ENCODE data around the gene MEIS3.
A peak's percentile ranks its signal among the peaks of the same experiment; 100 is the strongest.

Gene MEIS3

GRCh38 chr19:47435196-47435595 lies 15.9 kb upstream of the MEIS3 start:
- no peak for DNase-seq

DNA sequence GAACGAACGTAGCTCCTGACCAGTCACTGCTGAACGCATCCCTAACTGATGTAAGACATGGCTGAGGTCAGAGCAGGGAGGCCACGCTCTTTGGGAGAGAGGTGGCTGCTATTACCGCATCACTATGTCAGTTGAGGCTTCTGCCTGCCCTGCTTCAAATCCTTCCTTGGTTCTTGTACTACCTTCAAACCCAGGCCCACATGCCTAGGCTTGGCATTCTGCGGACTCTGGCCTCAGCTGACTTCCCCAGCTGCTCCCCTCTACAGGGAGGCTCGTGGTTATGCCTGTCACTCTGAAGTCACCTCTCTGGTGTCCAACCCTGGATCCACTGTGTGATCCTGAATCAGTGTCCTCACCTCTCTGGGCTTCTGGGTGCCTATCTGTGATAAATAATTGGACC lies 14.8 kb upstream of the MEIS3 start:
- DNase-seq = no peak

GRCh38 chr19:47433121-47433520 lies 13.8 kb upstream of the MEIS3 start:
- DNase-seq = no peak

DNA sequence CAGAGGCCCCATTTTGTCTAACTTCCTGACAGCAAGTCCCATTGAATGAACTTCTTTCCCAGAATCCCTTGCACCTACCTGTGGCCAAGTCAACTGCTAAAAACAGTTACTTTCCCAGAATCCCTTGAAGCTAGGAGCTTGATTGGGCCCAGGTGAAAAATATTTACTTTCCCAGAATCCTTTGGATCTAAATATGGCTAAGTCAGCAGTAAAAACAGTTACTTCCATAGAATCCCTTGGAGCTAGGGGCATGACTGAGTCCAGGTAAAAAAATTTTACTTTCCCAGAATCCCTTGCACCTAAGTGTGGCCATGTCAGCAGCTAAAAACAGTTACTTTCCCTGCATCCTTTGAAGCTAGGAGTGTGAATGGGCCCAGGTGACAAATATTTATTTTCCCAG lies 13.2 kb upstream of the MEIS3 start:
- DNase-seq = no peak

DNA sequence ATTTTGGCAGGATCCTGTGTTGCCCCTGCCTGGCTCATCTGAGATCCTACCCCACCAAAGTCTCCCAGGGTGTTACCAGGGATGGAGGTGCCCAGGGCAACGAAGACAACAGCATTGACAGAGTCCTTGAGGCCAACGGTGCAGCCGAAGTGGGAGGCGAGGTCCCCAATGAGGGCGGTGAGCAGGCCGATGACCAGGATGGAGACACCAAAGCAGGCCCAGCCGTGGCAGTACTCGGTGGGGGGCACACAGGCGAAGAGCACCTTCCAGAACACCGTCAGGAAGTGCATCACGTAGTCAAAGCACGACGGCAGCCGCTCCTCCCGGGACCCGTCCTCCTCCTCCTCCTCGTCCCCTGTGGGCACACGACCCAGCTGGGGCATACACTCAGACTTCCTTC lies 12.8 kb upstream of the MEIS3 start:
- no peak for DNase-seq

DNA sequence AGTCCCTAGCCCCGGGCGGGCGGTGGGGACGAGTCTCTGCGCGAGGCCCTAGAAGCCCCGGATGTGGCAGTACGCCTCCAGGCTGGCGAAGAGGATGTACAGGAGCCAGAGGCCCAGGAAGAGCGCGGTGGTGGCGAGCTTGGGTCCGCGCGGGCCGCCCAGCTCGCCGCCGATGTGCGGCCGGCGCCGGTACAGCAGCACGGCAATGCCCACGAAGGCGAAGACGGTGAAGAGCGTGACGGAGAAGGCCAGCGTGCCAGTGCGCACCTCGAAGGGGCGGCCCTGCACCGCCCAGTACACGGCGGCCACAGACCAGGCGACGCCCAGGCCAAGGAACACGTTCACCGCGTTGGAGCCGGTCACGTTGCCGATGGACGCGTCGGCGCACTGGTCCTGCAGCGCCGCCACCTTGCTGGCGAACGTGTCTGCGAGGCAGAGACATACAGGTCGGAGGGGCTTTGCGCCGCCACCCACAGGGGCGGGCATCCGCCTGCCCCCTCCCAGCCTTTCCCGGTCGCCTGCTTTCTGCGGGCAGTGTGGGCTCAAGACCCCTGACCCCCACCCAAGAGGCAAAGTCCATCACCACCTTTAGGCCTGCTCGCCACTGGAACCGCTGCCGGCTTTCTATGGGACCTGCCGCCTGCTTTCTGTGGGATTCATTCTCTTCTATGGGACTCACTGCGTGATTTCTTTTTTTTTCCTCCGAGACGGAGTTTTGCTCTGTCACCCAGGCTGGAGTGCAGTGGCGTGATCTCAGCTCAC lies 10.9 kb upstream of the MEIS3 start:
- DNase-seq = no peak

GRCh38 chr19:47429140-47429793 lies 9.9 kb upstream of the MEIS3 start:
- DNase-seq = no peak

DNA sequence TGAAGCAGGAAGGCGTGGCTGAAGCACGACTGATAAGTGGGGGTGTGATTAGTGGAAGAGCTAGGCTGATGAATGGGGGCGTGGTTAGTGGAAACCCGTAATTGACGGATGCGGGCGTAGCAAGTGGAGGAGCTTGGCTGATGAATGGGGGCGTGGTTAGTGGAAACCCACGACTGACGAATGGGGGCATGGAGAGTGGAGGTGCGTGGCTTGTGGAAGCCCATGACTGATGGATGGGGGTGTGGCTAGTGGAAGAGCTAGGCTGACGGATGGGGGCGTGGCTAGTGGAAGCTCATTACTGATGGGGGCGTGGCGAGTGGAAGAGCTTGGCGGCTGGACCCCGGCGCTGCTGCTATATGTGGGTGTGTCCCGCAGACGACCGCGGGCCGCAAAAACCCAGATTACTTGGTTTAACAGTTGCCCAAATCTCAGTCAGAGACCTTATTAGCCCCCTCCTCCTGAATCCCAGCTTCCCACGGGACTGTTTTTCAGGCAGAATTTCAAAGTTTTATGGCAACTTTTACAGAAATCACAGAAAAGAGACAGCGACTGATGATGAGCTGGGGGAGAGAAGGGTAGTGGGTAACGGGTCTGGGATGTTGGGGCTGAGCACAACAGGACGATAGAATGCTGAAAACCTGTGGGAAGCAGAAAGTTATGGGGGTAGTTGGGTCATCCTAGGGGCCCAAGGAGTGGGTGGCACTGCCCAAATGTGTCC lies 9.0 kb upstream of the MEIS3 start:
- DNase-seq = peak; percentile 42

DNA sequence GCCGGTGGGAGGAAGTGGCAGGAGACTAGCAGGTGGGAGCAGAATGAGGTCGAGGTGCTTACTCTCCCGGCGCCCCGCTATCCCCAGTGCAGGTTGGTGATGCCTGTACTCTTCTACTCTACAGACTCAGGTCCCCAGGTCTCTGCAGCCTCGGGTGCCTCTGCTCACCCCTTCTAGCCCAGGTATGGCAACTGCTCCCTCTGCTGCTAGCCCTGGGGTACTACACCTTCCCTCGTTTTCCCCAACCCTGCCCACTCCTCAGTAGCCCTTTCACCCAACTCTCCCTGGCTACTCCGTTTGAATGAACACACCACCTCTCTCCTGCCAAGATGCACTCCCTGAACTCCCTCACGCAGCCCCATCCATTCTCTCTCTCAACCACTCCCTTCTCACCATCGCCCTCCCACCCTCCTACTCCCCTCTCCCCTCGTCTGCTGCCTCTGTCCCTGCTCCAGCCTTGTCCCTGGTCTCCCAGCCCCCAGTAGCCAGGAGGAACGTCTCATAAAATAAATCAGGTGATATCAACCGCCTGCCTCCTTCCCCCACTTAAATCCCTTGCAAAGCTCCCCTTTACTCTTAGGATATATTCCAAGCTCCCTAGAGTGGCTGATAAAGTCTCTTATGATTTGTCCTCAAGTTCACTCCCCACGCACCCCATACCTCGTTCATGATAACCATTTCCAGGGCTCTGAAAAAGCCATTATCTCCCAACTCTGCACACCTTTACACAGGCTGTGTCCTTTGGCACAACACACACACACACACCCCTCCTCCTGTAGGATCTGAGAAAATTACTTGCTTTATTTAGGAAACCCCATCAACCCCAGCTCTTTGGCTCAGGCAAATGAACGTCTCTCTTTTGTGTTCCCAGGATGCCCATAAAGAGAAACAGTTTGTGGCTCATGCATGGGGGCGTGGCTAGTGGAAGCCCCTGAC lies 8.2 kb upstream of the MEIS3 start:
- no peak for DNase-seq

GRCh38 chr19:47423203-47423882 lies 4.0 kb upstream of the MEIS3 start:
- DNase-seq = no peak

DNA sequence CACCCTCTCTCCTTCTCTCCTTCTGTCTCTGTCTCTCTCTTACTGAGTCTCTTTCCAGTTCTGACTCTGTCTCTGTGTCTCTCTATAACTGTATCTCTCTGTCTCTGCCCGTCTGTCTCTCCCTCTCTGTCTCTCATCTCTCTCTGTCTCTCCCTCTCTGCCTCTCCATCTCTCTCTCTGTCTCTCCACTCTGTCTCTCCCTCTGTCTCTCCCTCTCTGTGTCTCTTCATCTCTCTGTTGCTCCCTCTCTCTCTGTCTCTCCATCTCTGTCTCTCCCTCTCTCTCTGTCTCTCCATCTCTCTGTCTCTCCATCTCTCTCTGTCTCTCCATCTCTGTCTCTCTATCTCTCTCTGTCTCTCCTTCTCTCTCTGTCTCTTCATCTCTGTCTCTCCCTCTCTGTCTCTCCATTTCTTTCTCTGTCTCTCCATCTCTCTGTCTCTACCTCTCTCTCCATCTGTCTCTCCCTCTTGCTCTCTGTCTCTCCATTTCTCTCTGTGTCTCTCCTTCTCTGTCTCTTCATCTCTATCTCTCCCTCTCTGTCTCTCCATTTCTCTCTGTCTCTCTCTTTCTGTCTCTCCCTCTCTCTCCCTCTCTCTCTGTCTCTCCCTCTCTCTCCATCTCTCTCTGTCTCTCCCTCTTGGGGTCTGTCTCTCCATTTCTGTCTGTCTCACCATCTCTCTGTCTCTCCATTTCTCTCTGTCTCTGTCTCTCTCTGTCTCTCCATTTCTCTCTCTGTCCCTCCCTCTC lies 3.3 kb upstream of the MEIS3 start:
- no peak for DNase-seq

GRCh38 chr19:47421844-47422395 lies 2.6 kb upstream of the MEIS3 start:
- no peak for DNase-seq

- no peak for DNase-seq
These were observed 2.0 kb upstream of the MEIS3 start for GRCh38 chr19:47421244-47421786.

DNA sequence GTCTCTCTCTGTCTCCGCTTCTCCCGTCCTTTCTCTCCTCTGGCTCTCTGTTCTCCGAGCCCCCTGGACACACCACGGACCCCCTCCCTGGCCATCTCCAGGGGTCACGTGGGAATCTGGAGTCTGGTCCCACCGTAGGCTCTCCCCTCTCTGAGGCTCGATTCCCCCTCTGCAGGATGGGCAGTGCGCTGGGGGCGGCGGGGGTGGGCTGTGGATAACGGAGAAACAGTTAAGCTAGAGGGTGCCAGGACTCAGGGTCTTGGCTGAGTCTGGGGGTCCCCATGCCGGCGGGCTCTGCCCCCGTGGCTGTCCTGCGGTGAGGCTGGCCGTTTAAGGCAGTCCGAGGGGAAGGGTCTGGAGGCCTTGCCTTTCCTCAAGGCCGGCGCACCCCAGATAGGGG lies 462 bp upstream of the MEIS3 start:
- no peak for DNase-seq

DNA sequence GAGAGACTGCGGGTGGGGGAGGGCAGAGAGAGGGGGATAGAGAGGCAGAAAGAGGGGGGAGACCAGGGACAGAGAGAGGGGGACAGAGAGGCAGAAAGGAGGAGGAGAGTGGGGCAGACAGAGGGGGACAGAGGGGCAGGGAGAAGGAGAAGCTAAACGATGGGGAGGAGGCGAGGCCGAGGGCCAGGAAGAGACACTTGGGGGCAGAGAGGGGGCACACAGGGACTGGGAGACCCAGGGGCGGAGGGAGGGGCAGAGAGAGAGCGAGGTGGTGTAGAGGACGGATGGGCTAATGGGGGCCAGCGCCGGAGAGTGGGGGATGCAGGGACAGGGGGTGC lies 666 bp downstream of the MEIS3 start:
- DNase-seq = no peak

DNA sequence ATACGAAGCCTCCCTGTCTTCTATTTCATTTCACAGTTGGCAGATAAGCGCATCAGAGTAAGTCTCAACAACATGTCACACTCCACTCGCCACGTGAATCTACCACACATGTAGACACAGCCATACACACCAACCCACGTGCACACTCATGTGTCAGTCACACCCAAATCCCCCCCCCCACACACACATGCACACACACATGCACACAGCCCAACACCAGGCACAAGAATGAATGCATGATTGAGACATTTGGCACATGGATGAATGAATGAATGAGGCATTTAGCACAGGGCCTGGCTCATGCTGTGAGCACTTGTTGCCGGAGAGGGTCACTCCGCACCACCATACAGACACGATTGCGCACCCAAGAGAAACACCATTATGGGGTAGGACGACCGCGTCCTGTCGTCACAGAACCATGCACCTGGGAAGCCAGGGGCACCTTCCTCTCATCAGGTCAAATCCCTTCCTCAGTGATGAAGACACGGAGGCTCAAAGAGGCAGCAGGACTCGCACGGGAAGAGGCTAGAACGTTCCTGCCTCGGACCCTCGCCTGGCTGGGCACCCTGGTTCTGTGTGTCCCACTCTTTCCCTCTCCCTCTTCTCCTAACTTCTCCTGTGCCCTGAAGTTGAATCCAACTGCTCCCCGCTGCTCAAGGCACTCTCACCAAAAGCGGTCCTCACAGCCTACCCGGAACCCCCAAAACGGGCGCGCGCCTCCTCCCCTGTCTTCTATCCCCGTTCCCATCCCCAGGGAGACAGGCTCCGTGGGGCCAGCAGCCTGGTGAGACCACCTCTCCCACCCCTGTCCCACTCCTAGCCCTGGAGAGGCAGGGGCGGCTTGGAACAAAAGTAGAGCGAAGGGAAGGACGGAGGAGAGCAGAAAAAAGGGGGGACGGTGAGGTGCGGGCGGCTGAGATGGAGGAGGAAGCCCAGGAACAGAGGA lies 1.3 kb downstream of the MEIS3 start:
- no peak for DNase-seq

DNA sequence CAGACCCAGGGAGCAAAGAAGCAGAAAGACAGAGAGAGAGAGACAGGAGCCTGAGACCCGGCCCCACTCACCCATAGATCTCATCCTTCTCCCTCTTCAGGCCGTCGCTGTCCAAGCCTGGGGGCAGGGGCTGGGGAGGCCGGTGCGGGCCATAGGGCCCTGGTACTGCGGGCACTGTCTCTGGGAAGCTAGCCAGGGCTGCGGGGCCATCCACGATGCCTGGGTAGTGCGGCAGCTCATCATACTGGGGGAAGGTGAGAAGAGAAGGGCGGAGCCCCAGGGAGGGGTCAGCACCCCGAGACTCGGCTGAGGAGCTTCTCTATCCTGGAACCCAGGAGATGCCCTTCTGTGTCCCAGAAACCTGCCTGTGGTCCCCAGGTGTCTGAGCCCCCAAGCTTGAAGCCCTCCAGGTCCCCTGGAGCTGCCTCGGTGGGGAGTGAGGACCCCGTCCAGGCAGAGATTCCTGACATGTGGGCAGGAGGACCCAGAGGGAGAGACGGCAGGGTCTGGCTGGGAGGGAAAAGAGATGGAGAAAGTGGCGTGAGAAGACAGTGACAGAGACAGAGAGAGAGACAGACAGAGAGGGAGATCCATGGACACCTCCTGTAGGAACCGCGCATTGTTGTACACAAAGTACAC lies 2.1 kb downstream of the MEIS3 start:
- no peak for DNase-seq

GRCh38 chr19:47416643-47416985 lies 2.7 kb downstream of the MEIS3 start:
- DNase-seq = no peak

GRCh38 chr19:47415953-47416642 lies 3.2 kb downstream of the MEIS3 start:
- no peak for DNase-seq

Data from SIG-M5 (cell line).